Measurements from ENCODE around the gene BTBD19. TPM values are rescaled to one million over a fixed set of nuclear protein-coding genes. Genes with fewer than 3 reads are reported as not detected.

BTBD19 gene
- total and polyA plus RNA-seq, 9 of the 15 experiments (the other 6 are each of a cell fraction or from before 2014, with no cell fraction given): 0.22 to 2.0 (median 0.95) TPM

- TF ChIP-seq CLOCK (CRISPR knock-in tag; IDR thresholded peaks at IDR 0.05; ENCODE audit: borderline replicate concordance) (0 out of 2 replicates have a peak, but pooled peaks have one; percentile 9), ILK (tag; IDR thresholded peaks at IDR 0.05; ENCODE audit: borderline replicate concordance, low read depth) (0 out of 2 replicates have a peak, but pooled peaks have one; percentile 12), HDGF (IDR thresholded peaks at IDR 0.05) (no peak), FOXA1 (IDR thresholded peaks at IDR 0.05; ENCODE audit: borderline replicate concordance) (no peak), HMG20A (CRISPR knock-in tag; conservative IDR thresholded peaks at IDR 0.05) (no peak), XRCC5 (IDR thresholded peaks at IDR 0.05; ENCODE audit: low read depth, low read length) (peak; percentile 91), ZNF165 (CRISPR knock-in tag; IDR thresholded peaks at IDR 0.05; ENCODE audit: borderline replicate concordance) (no peak), ZBTB43 (CRISPR knock-in tag; IDR thresholded peaks at IDR 0.05) (peak; percentile 72; the same call in 1 of the 2 replicates), TFAP4 (CRISPR knock-in tag; IDR thresholded peaks at IDR 0.05; ENCODE audit: borderline replicate concordance) (peak; percentile 68), ZNF24 (IDR thresholded peaks at IDR 0.05) (peak; percentile 77), PURB (CRISPR knock-in tag; IDR thresholded peaks at IDR 0.05; ENCODE audit: low read depth) (no peak), ZNF280B (CRISPR knock-in tag; IDR thresholded peaks at IDR 0.05) (no peak), SIRT6 (IDR thresholded peaks at IDR 0.05; ENCODE audit: low read depth, low read length) (no peak), PRMT5 (CRISPR knock-in tag; IDR thresholded peaks at IDR 0.05) (no peak), BCLAF1 (IDR thresholded peaks at IDR 0.05; ENCODE audit: borderline replicate concordance in 1 of 2, control insufficient read depth in 1 of 2, low read depth in 2 of 2, low read length in 1 of 2) (peak in 1 of 2 experiments; percentile 100; a peak in 3 of 4 replicates)
Measured at GRCh38 chr1:44819608-44820327, 11.4 kb downstream of the BTBD19 start (continued).

Data from K562 (cell line).